Activated CD8-positive, alpha-beta memory T cell treated with anti-CD3 and anti-CD28 coated beads, Interleukin-2, amount 50 U/mL, for 1 hour (primary cell): Measurements from ENCODE around the gene THRAP3.

Source experiments
- DNase-seq: peaks from one replicate; pipeline ENCODE4 v3.0.0-alpha.2; 2020; ENCODE audit errors: extremely low read depth

Gene THRAP3

GRCh38 chr1:36323636-36324352 lies 99.6 kb downstream of the THRAP3 start, which contains the start of gene EVA1B:
Gene EVA1B (minus strand): TSS chr1:36323645. CDS start chr1:36323037, 608 bp downstream.
- no peak for DNase-seq

GRCh38 chr1:36324353-36324703 lies 100.1 kb downstream of the THRAP3 start:
- DNase-seq: no peak

GRCh38 chr1:36326499-36326898 lies 102.3 kb downstream of the THRAP3 start:
- no peak for DNase-seq

- DNase-seq: no peak
Observed at GRCh38 chr1:36327421-36328087, 103.3 kb downstream of the THRAP3 start.

DNA sequence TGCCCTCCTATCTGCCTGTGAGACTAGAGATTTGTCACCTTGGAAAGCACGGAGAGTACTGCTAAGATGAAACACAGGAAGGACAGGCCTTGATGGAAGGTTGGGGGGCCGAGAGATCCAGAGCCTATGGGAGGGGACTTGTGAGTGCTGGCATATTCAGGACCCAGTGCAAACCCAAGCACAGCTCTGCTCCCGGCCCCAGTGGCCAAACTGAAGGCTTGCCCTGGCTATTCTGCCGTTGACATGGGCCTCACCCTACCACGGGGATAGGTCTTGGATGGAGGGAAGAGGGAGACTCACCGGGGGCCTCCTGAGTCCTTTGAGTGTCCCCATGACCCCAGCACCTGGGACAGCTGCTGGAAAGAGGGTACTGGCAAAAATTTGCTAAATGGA lies 103.8 kb downstream of the THRAP3 start:
- DNase-seq: no peak

DNA sequence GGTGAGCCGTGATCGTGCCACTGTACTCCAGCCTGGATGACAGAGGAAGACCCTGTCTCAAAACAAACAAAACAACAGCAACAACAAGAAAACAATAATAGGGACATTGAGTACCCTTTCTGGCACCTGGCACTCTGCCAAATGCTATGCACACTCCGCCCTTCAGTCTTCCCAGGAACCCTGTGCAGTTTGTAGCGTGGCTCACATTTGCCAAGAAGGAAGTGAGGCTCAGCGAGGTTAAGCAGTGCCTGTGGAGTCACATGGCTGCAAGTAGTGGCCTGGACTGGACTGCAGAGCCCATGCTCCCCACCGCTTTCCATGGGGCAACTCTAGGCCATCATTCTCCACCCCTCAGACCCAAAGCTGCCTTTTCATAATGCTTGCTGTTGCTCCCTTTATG lies 104.5 kb downstream of the THRAP3 start:
- no peak for DNase-seq

GRCh38 chr1:36329817-36330216 lies 105.6 kb downstream of the THRAP3 start:
- DNase-seq: no peak

DNA sequence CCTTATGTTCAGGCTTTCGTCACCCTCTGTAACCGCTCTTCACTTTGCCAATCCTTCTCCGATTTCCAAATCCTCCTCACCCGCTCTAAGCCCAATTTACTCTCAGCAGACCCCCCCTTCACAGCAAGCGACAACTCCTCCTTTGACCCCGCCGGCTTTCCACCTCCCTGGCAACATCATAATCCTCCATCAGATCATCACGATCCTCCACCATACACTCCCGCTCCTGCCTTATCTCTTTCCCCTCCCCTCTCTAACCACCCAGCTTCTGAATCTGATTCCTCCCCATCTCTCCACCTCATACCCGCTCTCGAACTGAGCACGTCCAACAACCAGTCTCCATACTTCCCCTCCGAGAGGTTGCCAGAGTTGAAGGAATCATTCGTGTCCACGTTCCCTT lies 106.7 kb downstream of the THRAP3 start:
- DNase-seq: no peak

- DNase-seq: no peak
Observed at GRCh38 chr1:36337830-36338229, 113.6 kb downstream of the THRAP3 start.

DNA sequence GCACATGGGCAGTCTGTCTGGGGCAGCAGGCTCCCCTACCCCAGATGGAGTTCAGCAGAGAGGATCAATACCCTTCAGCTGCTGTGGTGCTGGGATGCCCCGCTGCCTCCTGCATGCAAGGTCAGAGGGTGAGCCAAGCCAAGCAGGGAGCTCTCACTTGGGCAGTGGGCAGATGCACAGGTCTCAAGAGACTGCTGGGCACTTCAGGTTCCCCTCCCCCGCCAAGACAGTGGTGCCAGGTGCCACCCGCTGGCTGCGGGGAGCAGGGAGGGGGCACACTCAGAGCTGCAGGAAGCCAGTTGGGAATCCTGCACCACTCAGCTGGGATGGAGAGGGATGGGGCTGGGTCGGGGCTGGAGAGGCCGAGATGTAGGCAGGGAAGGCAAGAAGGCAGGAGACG lies 115.0 kb downstream of the THRAP3 start:
- DNase-seq: no peak

GRCh38 chr1:36339615-36340014 lies 115.4 kb downstream of the THRAP3 start:
- no peak for DNase-seq

DNA sequence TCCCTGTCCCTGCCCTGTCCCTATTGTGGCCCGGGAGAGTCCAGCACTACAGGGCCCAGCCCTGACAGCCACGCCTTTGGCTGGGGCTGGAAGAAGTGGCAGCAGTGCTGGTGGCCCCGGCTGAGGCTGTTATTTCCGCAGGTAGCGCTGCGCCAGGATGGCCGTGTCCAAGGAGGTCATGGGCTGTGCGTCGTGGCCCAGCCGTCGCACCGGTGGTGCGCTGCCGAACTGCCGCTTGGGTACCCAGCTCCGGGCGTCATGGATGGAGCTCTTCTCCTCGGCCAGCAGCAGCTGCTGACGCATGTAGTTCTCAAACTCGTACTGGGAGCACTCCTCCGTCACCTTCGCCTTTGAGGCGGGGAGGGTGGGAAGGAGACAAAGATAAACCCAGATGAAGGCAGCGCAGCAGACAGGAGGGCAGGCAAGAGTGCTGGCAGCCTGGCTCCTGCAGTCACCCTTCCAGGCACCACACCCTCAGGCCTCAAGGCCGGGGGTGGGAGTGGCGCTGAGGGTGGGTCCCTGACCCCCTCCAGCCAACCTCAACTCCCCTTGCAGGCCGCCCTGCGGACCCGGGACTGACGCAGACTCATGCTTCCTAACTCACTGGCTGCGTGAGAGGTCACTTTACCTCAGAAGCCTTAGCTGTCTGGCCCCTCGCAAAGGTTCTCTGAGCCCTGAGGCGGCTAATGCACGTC lies 117.5 kb downstream of the THRAP3 start:
- DNase-seq: no peak

GRCh38 chr1:36342426-36343185 lies 118.4 kb downstream of the THRAP3 start:
- DNase-seq: no peak

DNA sequence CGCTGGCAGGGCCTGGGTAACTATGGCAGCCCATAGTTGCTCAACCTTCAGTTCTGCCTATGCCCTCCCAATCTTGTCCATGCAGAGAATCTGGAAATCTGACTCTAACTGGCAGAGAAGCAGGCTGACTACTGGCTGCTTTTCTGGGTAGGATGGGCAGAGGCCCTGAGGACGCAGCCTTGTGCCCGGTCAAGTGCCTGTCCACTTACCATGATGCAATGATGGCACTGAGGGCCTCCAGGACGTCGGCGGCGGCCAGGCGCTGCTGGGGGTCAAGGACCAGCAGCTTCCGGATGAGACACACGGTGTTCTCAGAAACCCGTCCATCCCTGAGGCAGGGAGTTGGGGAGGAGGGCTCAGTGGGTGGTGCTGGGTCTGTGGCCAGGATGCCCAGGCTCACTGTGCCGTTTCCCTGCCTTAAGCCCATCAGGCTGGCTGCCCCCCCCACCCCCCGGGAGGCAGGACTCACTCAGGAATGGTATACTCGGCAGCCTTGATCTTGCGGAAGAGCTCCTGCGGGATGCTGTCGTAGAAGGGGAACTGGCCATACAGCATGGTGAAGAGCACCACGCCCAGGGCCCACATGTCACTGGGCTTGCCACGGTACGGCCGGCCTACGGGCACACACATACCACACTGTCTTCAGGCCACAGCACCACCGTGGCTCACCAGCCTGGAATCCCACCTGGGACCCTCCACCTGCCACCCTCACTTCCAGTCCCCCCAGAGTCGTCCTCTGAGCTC lies 119.6 kb downstream of the THRAP3 start:
- DNase-seq: no peak

GRCh38 chr1:36344395-36344680 lies 120.1 kb downstream of the THRAP3 start:
- no peak for DNase-seq

DNA sequence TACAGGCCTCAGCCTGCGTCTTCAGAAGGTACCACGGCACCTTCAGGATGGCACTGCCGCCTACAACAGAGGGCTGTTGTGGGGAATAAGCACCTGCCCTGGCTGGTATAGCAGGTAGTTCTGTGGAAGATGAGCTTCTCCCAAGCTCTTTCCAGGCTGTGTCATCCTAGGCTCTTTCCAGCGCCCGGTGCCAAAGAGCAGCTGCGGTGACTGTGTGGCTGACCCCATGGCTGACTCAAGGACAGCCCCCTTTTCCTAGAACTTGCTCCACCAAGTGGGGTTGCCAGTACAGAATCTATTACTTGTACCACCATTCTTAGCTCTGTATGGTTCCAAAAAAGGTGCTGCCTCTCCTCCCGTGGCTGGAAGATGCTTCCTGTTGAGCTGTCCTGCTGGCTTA lies 121.1 kb downstream of the THRAP3 start:
- DNase-seq: no peak

DNA sequence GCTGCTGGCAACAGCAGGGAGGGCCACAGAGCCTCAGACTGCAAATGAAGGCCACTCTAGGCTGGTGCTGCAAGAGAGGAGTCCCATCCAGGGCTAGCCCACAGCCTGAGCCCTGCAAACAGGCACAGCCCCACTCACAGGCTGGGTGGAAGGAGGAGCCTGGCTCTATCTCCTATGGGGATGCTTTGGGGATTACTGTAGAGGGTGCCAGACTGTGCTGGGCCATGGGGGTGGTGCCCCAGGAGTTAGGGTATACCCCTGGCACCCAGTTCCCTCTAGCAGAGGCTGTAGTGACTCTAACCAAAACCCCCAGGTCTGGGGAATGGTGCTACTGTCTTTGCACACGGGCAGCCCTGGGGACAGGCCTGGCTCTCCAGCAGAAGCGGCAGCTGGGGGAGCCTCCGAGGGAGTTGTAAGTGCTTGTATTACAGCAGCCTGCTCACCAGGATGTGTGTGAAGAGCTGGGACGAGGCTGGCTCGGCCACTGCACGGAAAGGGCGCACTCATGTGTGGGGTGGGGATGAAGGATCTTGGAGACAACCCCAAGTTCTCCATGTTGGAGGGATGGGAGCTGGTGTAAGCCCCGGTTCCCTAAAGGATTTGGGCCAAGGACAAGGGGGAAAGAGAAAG lies 122.6 kb downstream of the THRAP3 start:
- no peak for DNase-seq

DNA sequence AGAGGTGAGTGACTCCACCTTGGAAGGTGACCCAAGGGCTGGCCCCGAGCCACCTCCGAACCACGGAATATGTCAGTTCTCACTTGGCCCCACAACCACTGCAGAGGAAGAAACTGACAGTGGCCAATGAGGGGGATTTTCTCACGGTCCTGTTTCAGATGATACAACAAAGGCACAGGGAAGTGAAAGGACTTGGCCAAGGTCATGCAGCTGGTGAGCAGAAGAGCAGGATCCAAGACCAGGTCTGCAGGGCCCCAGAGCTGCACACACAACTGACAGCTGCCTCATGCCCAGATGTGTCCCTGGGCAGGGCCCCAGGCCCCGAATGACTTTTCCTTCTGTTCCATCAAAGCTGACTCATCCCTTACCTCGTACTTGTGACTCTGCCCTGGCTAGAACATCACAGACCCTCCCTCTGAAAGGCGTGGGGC lies 125.0 kb downstream of the THRAP3 start:
- no peak for DNase-seq

DNA sequence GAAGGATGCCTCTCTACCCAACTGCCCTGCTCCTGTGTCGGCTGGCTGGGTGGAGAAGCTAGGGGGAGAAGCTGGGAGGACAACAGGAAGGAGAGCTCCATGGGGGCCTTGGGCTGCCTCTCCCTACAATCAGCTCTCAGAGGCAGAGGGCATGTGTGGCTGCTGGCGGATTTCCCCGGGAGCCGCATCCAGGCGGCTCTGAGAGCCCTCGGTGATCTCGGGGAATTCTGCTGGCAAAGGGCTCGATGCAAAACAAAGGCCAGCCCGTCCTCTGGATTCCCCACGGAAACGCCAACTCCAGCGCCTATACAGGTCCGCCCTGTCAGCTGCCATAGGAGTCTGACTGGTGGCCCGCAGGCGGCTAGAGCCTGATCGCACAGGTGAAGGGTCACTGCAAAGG lies 125.6 kb downstream of the THRAP3 start:
- no peak for DNase-seq

GRCh38 chr1:36350659-36351226 lies 126.5 kb downstream of the THRAP3 start:
- no peak for DNase-seq
